HG03439 (cell line): ENCODE data around the gene PDK4.

Experiments
- ATAC-seq: cut with Tn5 transposase; IDR thresholded peaks from one replicate; pipeline ENCODE4 v1.9.1; 2021; ENCODE audit warnings: mild to moderate bottlenecking, moderate library complexity; ENCODE audit not compliant: unreplicated experiment

The PDK4 gene

DNA sequence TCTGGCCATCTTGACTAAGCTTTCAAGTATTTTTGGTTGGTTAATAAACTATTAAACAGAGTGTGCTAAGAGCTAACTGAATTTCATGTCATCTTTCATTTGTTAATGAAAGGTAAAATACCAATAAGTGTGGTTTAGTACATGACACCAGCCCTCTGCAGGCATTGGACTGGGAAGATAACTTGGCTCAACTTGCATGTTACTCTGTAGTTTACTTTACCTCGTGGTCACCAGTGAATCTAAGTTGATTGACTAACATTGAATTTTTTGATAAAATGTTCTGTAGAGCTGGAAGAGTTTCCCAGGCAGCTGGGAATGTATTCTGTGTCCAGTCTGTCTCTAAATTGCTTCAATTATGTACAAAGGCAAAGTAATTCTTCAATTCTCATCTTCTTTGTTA lies 60.7 kb downstream of the PDK4 start:
- ATAC-seq, result no peak

DNA sequence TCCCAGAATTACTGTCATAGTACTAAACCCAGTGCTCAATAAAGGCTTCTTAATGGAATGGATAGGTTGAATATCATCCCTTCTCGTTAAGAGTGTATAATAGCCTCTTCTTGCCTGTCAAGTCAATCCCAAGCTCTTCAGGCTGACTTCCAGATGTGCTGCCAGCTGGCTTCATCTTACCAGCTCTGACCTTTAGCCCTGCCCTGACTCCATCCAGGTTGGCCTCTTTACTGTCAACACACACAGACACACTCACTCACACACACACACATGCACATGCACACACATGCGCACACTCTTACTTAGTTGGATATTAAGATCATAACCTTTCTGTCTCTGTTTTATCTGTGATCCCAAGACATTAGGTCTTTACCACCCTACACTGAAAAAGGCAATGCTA lies 61.5 kb downstream of the PDK4 start:
- ATAC-seq, result no peak
